Hematopoietic multipotent progenitor cell treated with erythropoietin and hydrocortisone succinate and interleukin-3 and kit ligand, for 6 days (in vitro differentiated cells): ENCODE measurements around the gene CREB3L1.
A peak's percentile ranks its signal among the peaks of the same experiment; 100 is the strongest.

Source experiments
- DNase-seq: peaks from one replicate; pipeline ENCODE4 v3.0.0-alpha.2; 2015

The CREB3L1 gene

GRCh38 chr11:46277622-46278386 lies at the start of gene CREB3L1:
Gene CREB3L1 (plus strand): TSS chr11:46277662. CDS start chr11:46278112, 450 bp downstream.
- no peak for DNase-seq

- DNase-seq: no peak
These were observed 48.2 kb upstream of the CREB3L1 start for GRCh38 chr11:46229230-46229629.

- DNase-seq: no peak
These were observed 43.2 kb upstream of the CREB3L1 start for GRCh38 chr11:46234311-46234710.

GRCh38 chr11:46235777-46236688 lies 41.4 kb upstream of the CREB3L1 start:
- peak; percentile 44 for DNase-seq

- no peak for DNase-seq
These were observed 40.6 kb upstream of the CREB3L1 start for GRCh38 chr11:46236918-46237247.

GRCh38 chr11:46237248-46238077 lies 40.0 kb upstream of the CREB3L1 start:
- peak; percentile 87 for DNase-seq

- DNase-seq: peak; percentile 71
These were observed 39.1 kb upstream of the CREB3L1 start for GRCh38 chr11:46238078-46238966.

GRCh38 chr11:46238967-46239800 lies 38.3 kb upstream of the CREB3L1 start:
- peak; percentile 84 for DNase-seq

GRCh38 chr11:46239801-46240061 lies 37.7 kb upstream of the CREB3L1 start:
- DNase-seq: no peak

GRCh38 chr11:46240371-46240770 lies 37.1 kb upstream of the CREB3L1 start:
- DNase-seq: no peak

- no peak for DNase-seq
These were observed 36.6 kb upstream of the CREB3L1 start for GRCh38 chr11:46240861-46241260.

GRCh38 chr11:46242041-46242951 lies 35.2 kb upstream of the CREB3L1 start:
- peak; percentile 52 for DNase-seq

- peak; percentile 95 for DNase-seq
These were observed 34.3 kb upstream of the CREB3L1 start for GRCh38 chr11:46242952-46243795.

- DNase-seq: no peak
These were observed 33.7 kb upstream of the CREB3L1 start for GRCh38 chr11:46243796-46244109.

- DNase-seq: no peak
These were observed 30.9 kb upstream of the CREB3L1 start for GRCh38 chr11:46246521-46246920.

- DNase-seq: no peak
These were observed 30.4 kb upstream of the CREB3L1 start for GRCh38 chr11:46247090-46247489.

- peak; percentile 61 for DNase-seq
These were observed 29.8 kb upstream of the CREB3L1 start for GRCh38 chr11:46247659-46248058.

GRCh38 chr11:46248289-46249102 lies 29.0 kb upstream of the CREB3L1 start:
- DNase-seq: no peak
